Gastroesophageal sphincter (tissue), 4 donors: ENCODE measurements around the gene MAML2. TPM values are rescaled to one million over a fixed set of nuclear protein-coding genes. Genes with fewer than 3 reads are reported as not detected.
A peak's percentile ranks its signal among the peaks of the same experiment; 100 is the strongest.

Experiments
- ATAC-seq: fragments of 150-250 bp; one replicate; pipeline ENCODE4 v1.9.1; 2016; ENCODE audit warnings: mild to moderate bottlenecking, moderate library complexity
- H3K27ac ChIP-seq, 4 donors: fragments of 200-600 bp; sonication (generic) in 3 of 4; 1 replicate in 3 of 4; 2 replicates in 1 of 4; pipeline ENCODE4 v1.5.1; 2016 to 2019
- H3K27me3 ChIP-seq: fragments of 200-600 bp; sonication (generic); one replicate; pipeline ENCODE4 v1.5.1; 2019
- H3K36me3 ChIP-seq, 2 donors: fragments of 200-600 bp; sonication (generic); one replicate each; pipeline ENCODE4 v1.5.1; 2019; ENCODE audit warnings: control low read depth in 1 of 2
- H3K4me1 ChIP-seq, 3 donors: fragments of 200-600 bp; sonication (generic); 1 replicate in 2 of 3; 2 replicates in 1 of 3; pipeline ENCODE4 v1.5.1; 2016 to 2019; ENCODE audit warnings: control low read depth in 2 of 3
- H3K4me3 ChIP-seq, 2 donors: fragments of 200-600 bp; sonication (generic); one replicate each; pipeline ENCODE4 v1.5.1; 2019; ENCODE audit warnings: mild to moderate bottlenecking in 1 of 2, moderate library complexity in 1 of 2
- H3K9me3 ChIP-seq, 3 donors: fragments of 200-600 bp; sonication (generic); one replicate each; pipeline ENCODE4 v1.5.1; 2017 to 2019; ENCODE audit warnings: control low read depth in 2 of 3
- CTCF ChIP-seq, 4 experiments: fragments of 200-600 bp in 2 of 4; fragments of 450-650 bp in 2 of 4; sonication (generic) in 1 of 4; IDR thresholded peaks; one replicate each; pipeline ENCODE4 v1.5.1; 2017 to 2019; ENCODE audit warnings: antibody characterized with exemption in 4 of 4, mild to moderate bottlenecking in 2 of 4, moderate library complexity in 2 of 4
- EP300 ChIP-seq: sonication (generic); formaldehyde crosslinking; IDR thresholded peaks from one replicate; pipeline ENCODE4 v1.6.1; 2017; ENCODE audit warnings: antibody characterized with exemption, mild to moderate bottlenecking
- POLR2A ChIP-seq, 2 donors: fragments of 450-650 bp; IDR thresholded peaks; one replicate each; pipeline ENCODE4 v1.6.1; 2017; ENCODE audit warnings: antibody characterized with exemption in 2 of 2, mild to moderate bottlenecking in 2 of 2, moderate library complexity in 1 of 2
- POLR2AphosphoS5 ChIP-seq: sonication (generic); formaldehyde crosslinking; IDR thresholded peaks from one replicate; pipeline ENCODE4 v1.6.1; 2017; ENCODE audit warnings: antibody characterized with exemption
- WGBS, 2 donors: methylation state at CpG; one replicate each; pipeline ENCODE4 v1.1.5; 2018; ENCODE audit warnings: low coverage in 1 of 2; 5-methylcytosine and 5-hydroxymethylcytosine counted together
- total RNA-seq, 4 donors: library from RNA; depleted of rRNA; stranded (reverse); fragments of >200 nt; gene quantifications; one replicate each; pipeline ENCODE4 v1.1.0, GENCODE V29; 2016

Gene MAML2
- total RNA-seq, 4 donors from 2014 or later, result 15.8 to 31.8 (median 23.7) TPM

GRCh38 chr11:95993438-95994298, 349.3 kb downstream of the MAML2 start:
- H3K4me3 ChIP-seq, result no peak overlapping the region
- no peaks in the 10 kb centered on the region for H3K9me3 ChIP-seq
- ATAC-seq, result no peak
- H3K4me1 ChIP-seq, result peaks cover 0 to 11% (median 0%) of the 10 kb centered on the region in 3 donors
- no peak overlapping the region for H3K27ac ChIP-seq
- no peaks in the 10 kb centered on the region for H3K27me3 ChIP-seq
- TF ChIP-seq CTCF (IDR thresholded peaks at IDR 0.05), result no peak
- TF ChIP-seq POLR2A (IDR thresholded peaks at IDR 0.05), result no peak
- TF ChIP-seq EP300, result no peak
- TF ChIP-seq POLR2AphosphoS5, result no peak
- H3K36me3 ChIP-seq, result peaks cover 0 to 11% of the 10 kb centered on the region in 2 donors
- WGBS, 2 donors, result 71 to 90% methylated on average over 10 of the region's 10 CpGs

- Histone ChIP-seq H3K36me3 (peaks cover 0 to 11% of the 10 kb centered on the region in 2 donors), H3K27ac (peak overlapping the region in 2 of 4 donors; percentile 5 to 17), H3K9me3 (no peaks in the 10 kb centered on the region), H3K27me3 (no peaks in the 10 kb centered on the region), H3K4me3 (no peak overlapping the region), H3K4me1 (peaks cover 0 to 11% (median 0%) of the 10 kb centered on the region in 3 donors)
- no peak for TF ChIP-seq CTCF (IDR thresholded peaks at IDR 0.05)
- no peak for TF ChIP-seq POLR2AphosphoS5
- no peak for TF ChIP-seq POLR2A (IDR thresholded peaks at IDR 0.05)
- TF ChIP-seq EP300, result no peak
- no peak for ATAC-seq
- WGBS, 2 donors, result 57 to 78% methylated on average over 1 of the region's 1 CpG
These were observed 351.4 kb downstream of the MAML2 start for GRCh38 chr11:95991545-95991944.

- 83% methylated on average over 1 of the region's 1 CpG; no CpG with 5 or more reads in 1 of the 2 donors for WGBS, 2 donors
- ATAC-seq, result no peak
- no peaks in the 10 kb centered on the region for H3K9me3 ChIP-seq
- no peaks in the 10 kb centered on the region for H3K27me3 ChIP-seq
- H3K4me1 ChIP-seq, result peaks cover 0 to 11% (median 0%) of the 10 kb centered on the region in 3 donors
- H3K27ac ChIP-seq, result peak overlapping the region in 2 of 4 donors; percentile 5 to 17
- no peak overlapping the region for H3K4me3 ChIP-seq
- TF ChIP-seq POLR2AphosphoS5, result no peak
- TF ChIP-seq POLR2A (IDR thresholded peaks at IDR 0.05), result no peak
- TF ChIP-seq CTCF (IDR thresholded peaks at IDR 0.05), result no peak
- no peak for TF ChIP-seq EP300
- peaks cover 0 to 11% of the 10 kb centered on the region in 2 donors for H3K36me3 ChIP-seq
These were observed 351.9 kb downstream of the MAML2 start for GRCh38 chr11:95991101-95991500.

GRCh38 chr11:95989780-95990179, 353.2 kb downstream of the MAML2 start:
- TF ChIP-seq EP300 (no peak), POLR2AphosphoS5 (no peak), POLR2A (IDR thresholded peaks at IDR 0.05) (no peak), CTCF (IDR thresholded peaks at IDR 0.05) (no peak)
- no peak for ATAC-seq
- H3K4me1 ChIP-seq, result peaks cover 0 to 11% (median 0%) of the 10 kb centered on the region in 3 donors
- H3K27ac ChIP-seq, result no peak overlapping the region
- no peaks in the 10 kb centered on the region for H3K27me3 ChIP-seq
- WGBS, 2 donors, result 94 to 100% methylated on average over 1 of the region's 1 CpG
- no peaks in the 10 kb centered on the region for H3K9me3 ChIP-seq
- peaks cover 0 to 20% of the 10 kb centered on the region in 2 donors for H3K36me3 ChIP-seq
- H3K4me3 ChIP-seq, result no peak overlapping the region
